H9 (cell line): ENCODE data around the gene PROX1. TPM values are rescaled to one million over a fixed set of nuclear protein-coding genes. Genes with fewer than 3 reads are reported as not detected.

Experiments used
- DNase-seq: peaks from one replicate; pipeline ENCODE4 v3.0.0-alpha.2; 2017
- H2AFZ ChIP-seq: one replicate; pipeline ENCODE4 v1.6.1; 2013; ENCODE audit warnings: mild to moderate bottlenecking, low read length, control low read depth, moderate library complexity
- H2AK5ac ChIP-seq: 2 replicates; pipeline ENCODE4 v1.6.1; 2013; ENCODE audit warnings: low read length, control low read depth, mixed read lengths; ENCODE audit not compliant: insufficient read length
- H2BK120ac ChIP-seq: one replicate; pipeline ENCODE4 v1.6.1; 2013; ENCODE audit warnings: low read depth, mild to moderate bottlenecking, low read length, control low read depth, inconsistent platforms; ENCODE audit not compliant: poor library complexity, severe bottlenecking
- H2BK12ac ChIP-seq: 2 replicates; pipeline ENCODE4 v1.6.1; 2013; ENCODE audit warnings: low read length, control low read depth, mixed read lengths, low read depth; ENCODE audit not compliant: insufficient read length
- H2BK15ac ChIP-seq: 2 replicates; pipeline ENCODE4 v1.6.1; 2013; ENCODE audit warnings: low read depth, low read length, control low read depth
- H2BK20ac ChIP-seq: one replicate; pipeline ENCODE4 v1.6.1; 2013; ENCODE audit warnings: low read depth, mild to moderate bottlenecking, low read length, control low read depth, inconsistent platforms; ENCODE audit not compliant: poor library complexity, severe bottlenecking
- H2BK5ac ChIP-seq: 2 replicates; pipeline ENCODE4 v1.6.1; 2013; ENCODE audit warnings: low read length, control low read depth, mixed read lengths; ENCODE audit not compliant: insufficient read length
- H3K14ac ChIP-seq: 2 replicates; pipeline ENCODE4 v1.6.1; 2013; ENCODE audit warnings: low read length, control low read depth; ENCODE audit not compliant: insufficient read depth
- H3K18ac ChIP-seq: 2 replicates; pipeline ENCODE4 v1.6.1; 2013; ENCODE audit warnings: low read depth, mild to moderate bottlenecking, mixed read lengths, low read length, control low read depth; ENCODE audit not compliant: insufficient read length
- H3K23ac ChIP-seq: 2 replicates; pipeline ENCODE4 v1.6.1; 2013; ENCODE audit warnings: low read length, control low read depth, mixed read lengths, low read depth; ENCODE audit not compliant: insufficient read length
- H3K23me2 ChIP-seq: 2 replicates; pipeline ENCODE4 v1.6.1; 2013; ENCODE audit warnings: low read depth, mild to moderate bottlenecking, mixed read lengths, low read length, control low read depth; ENCODE audit not compliant: insufficient read length, poor library complexity, severe bottlenecking
- H3K27ac ChIP-seq: 2 replicates; pipeline ENCODE4 v1.5.1; 2013; ENCODE audit warnings: low read length, control low read depth, mixed read lengths, low read depth; ENCODE audit not compliant: insufficient read length
- H3K27me3 ChIP-seq: 2 replicates; pipeline ENCODE4 v1.6.1; 2013; ENCODE audit warnings: low read length, control low read depth, inconsistent platforms; ENCODE audit not compliant: insufficient read depth
- H3K4ac ChIP-seq: 2 replicates; pipeline ENCODE4 v1.6.1; 2013; ENCODE audit warnings: low read depth, mild to moderate bottlenecking, control low read depth, inconsistent platforms, low read length, moderate library complexity
- H3K4me1 ChIP-seq: 2 replicates; pipeline ENCODE4 v1.6.1; 2013; ENCODE audit warnings: low read length, control low read depth, inconsistent platforms; ENCODE audit not compliant: insufficient read depth
- H3K4me2 ChIP-seq: 2 replicates; pipeline ENCODE4 v1.6.1; 2013; ENCODE audit warnings: low read length, control low read depth, mixed read lengths; ENCODE audit not compliant: insufficient read length, insufficient read depth
- H3K56ac ChIP-seq: 2 replicates; pipeline ENCODE4 v1.6.1; 2013; ENCODE audit warnings: low read depth, mild to moderate bottlenecking, mixed read lengths, low read length, control low read depth; ENCODE audit not compliant: insufficient read length
- H3K79me1 ChIP-seq: 2 replicates; pipeline ENCODE4 v1.6.1; 2013; ENCODE audit warnings: low read depth, mild to moderate bottlenecking, moderate library complexity, low read length, control low read depth, inconsistent platforms; ENCODE audit not compliant: insufficient read depth, poor library complexity, severe bottlenecking
- H3K79me2 ChIP-seq: 2 replicates; pipeline ENCODE4 v1.6.1; 2013; ENCODE audit warnings: low read length, control low read depth, inconsistent platforms; ENCODE audit not compliant: insufficient read depth
- H3K9ac ChIP-seq: 2 replicates; pipeline ENCODE4 v1.6.1; 2013; ENCODE audit warnings: low read length, control low read depth, mixed read lengths; ENCODE audit not compliant: insufficient read length; ENCODE audit errors: extremely low read depth
- H3K9me3 ChIP-seq: one replicate; pipeline ENCODE4 v1.6.1; 2013; ENCODE audit warnings: low read depth, low read length, inconsistent platforms; ENCODE audit not compliant: control insufficient read depth
- H3T11ph ChIP-seq: one replicate; pipeline ENCODE4 v1.6.1; 2013; ENCODE audit warnings: mild to moderate bottlenecking, low read length, control low read depth, inconsistent platforms
- H4K20me1 ChIP-seq: one replicate; pipeline ENCODE4 v1.6.1; 2013; ENCODE audit not compliant: control insufficient read depth, insufficient read length, insufficient read depth
- H4K5ac ChIP-seq: 2 replicates; pipeline ENCODE4 v1.6.1; 2013; ENCODE audit warnings: low read depth, mild to moderate bottlenecking, mixed read lengths, low read length, control low read depth; ENCODE audit not compliant: insufficient read length
- H4K8ac ChIP-seq: replicated peaks from 2 replicates; pipeline ENCODE4 v1.6.1; 2013; ENCODE audit warnings: low read length, control low read depth, mixed read lengths, low read depth; ENCODE audit not compliant: insufficient read length
- H4K91ac ChIP-seq: 2 replicates; pipeline ENCODE4 v1.6.1; 2013; ENCODE audit warnings: low read depth, mild to moderate bottlenecking, moderate library complexity, mixed read lengths, low read length, control low read depth; ENCODE audit not compliant: insufficient read length
- H3K27ac Mint-ChIP-seq, 3 experiments: 2 replicates in 2 of 3; 3 replicates in 1 of 3; pipeline ENCODE4 v1.8.0; 2020 to 2021; ENCODE audit warnings: mixed read lengths in 3 of 3, mild to moderate bottlenecking in 1 of 3, moderate library complexity in 1 of 3
- H3K27me3 Mint-ChIP-seq: 2 replicates; pipeline ENCODE4 v1.8.0; 2021; ENCODE audit warnings: low read depth, mild to moderate bottlenecking, moderate library complexity, mixed read lengths
- H3K36me3 Mint-ChIP-seq, 3 experiments: 2 replicates in 2 of 3; 3 replicates in 1 of 3; pipeline ENCODE4 v1.8.0; 2020 to 2021; ENCODE audit warnings: low read depth in 3 of 3, mixed read lengths in 3 of 3; ENCODE audit not compliant: insufficient read depth in 1 of 3
- H3K4me1 Mint-ChIP-seq, 2 experiments: 2 replicates each; pipeline ENCODE4 v1.8.0; 2020; ENCODE audit warnings: mixed read lengths in 2 of 2
- H3K4me3 Mint-ChIP-seq, 2 experiments: 2 replicates in 1 of 2; 3 replicates in 1 of 2; pipeline ENCODE4 v1.8.0; 2020 to 2021; ENCODE audit warnings: mild to moderate bottlenecking in 2 of 2, mixed read lengths in 2 of 2, moderate library complexity in 1 of 2
- H3K9me3 Mint-ChIP-seq, 2 experiments: 2 replicates in 1 of 2; 3 replicates in 1 of 2; pipeline ENCODE4 v1.8.0; 2020; ENCODE audit warnings: mild to moderate bottlenecking in 2 of 2, mixed read lengths in 2 of 2, moderate library complexity in 1 of 2
- CTCF ChIP-seq: fragments of 200-600 bp; sonication (generic); conservative IDR thresholded peaks from 3 replicates; pipeline ENCODE4 v1.8.0; 2021; ENCODE audit warnings: antibody characterized with exemption, mild to moderate bottlenecking
- WGBS: extraction: QIAGEN DNeasy Blood & Tissue Kit; methylation state at CpG from one replicate; pipeline ENCODE4 v1.1.7; 2013; ENCODE audit warnings: missing lambda C conversion rate, low lambda C conversion rate, mixed read lengths; ENCODE audit not compliant: insufficient read length; ENCODE audit errors: extremely low coverage; 5-methylcytosine and 5-hydroxymethylcytosine counted together
- total RNA-seq: library from RNA; stranded (reverse); gene quantifications from 2 replicates; pipeline ENCODE4 v1.2.1, GENCODE V29; 2021

Gene PROX1
- total RNA-seq, 1 experiment from 2014 or later = 0.72 TPM

- Histone ChIP-seq H3K4me2 (peak overlapping the region; percentile 24), H3K79me1 (no peaks in the 10 kb centered on the region)
- DNase-seq = peak; percentile 39
Observed at GRCh38 chr1:213947200-213947801, 40.5 kb upstream of the PROX1 start.

More at GRCh38 chr1:213947200-213947801, 40.5 kb upstream of the PROX1 start:
- Histone ChIP-seq H2BK12ac (no peak overlapping the region), H4K8ac (no peak overlapping the region), H3K9me3 (no peaks in the 10 kb centered on the region), H3K9ac (no peak overlapping the region), H4K20me1 (no peaks in the 10 kb centered on the region), H3K23ac (no peak overlapping the region), H4K91ac (no peak overlapping the region), H3K27me3 (0 out of 2 replicates have a peak, but pooled peaks cover 2% of the 10 kb centered on the region), H3K23me2 (no peaks in the 10 kb centered on the region), H3T11ph (no peak overlapping the region), H3K14ac (no peak overlapping the region), H2AK5ac (no peak overlapping the region), H3K4me1 (peaks cover 6% of the 10 kb centered on the region; the same call in 1 of the 2 replicates), H3K27ac (no peak overlapping the region), H4K5ac (no peak overlapping the region), H3K79me2 (no peaks in the 10 kb centered on the region), H3K4ac (no peak overlapping the region), H2BK120ac (no peak overlapping the region), H2AFZ (no peak overlapping the region), H3K56ac (no peak overlapping the region), H2BK15ac (no peak overlapping the region), H3K18ac (no peak overlapping the region), H2BK20ac (no peak overlapping the region), H2BK5ac (no peak overlapping the region)
- Mint-ChIP-seq H3K9me3 (no peaks in the 10 kb centered on the region), H3K4me1 (peaks cover 7 to 9% of the 10 kb centered on the region in 2 experiments; a peak in 3 of 4 replicates), H3K36me3 (no peaks in the 10 kb centered on the region), H3K27ac (peak overlapping the region in 1 of 3 experiments; percentile 42; a peak in 1 of 7 replicates), H3K4me3 (no peak overlapping the region), H3K27me3 (0 out of 2 replicates have a peak, but pooled peaks cover 1% of the 10 kb centered on the region)
- no CpG with 5 or more reads among the region's 6 CpGs for WGBS
- no peak for TF ChIP-seq CTCF
